SK-N-SH (cell line): Measurements from ENCODE around the gene SMAP1. TPM values are rescaled to one million over a fixed set of nuclear protein-coding genes. Genes with fewer than 3 reads are reported as not detected.

Experiments used
- CTCF ChIA-PET: fragments of 300-600, 350-600 bp; formaldehyde crosslinking; extraction: SDS; loops from one replicate; lab custom pipeline; 2021; lab: Yijun Ruan, JAX
- POLR2A ChIA-PET: fragments of 350-600 bp; sonication (Branson Sonifier 250); formaldehyde crosslinking; extraction: SDS; loops from one replicate; lab custom pipeline; 2020; ENCODE audit warnings: antibody characterized with exemption, inconsistent platforms; lab: Yijun Ruan, JAX
- DNase-seq: peaks from one replicate; pipeline ENCODE4 v3.0.0; 2012
- H2AFZ ChIP-seq: fragments of 200-600 bp; sonication (generic); 2 replicates; pipeline ENCODE4 v1.8.1; 2016; ENCODE audit warnings: antibody characterized with exemption, mild to moderate bottlenecking, low read depth
- H3F3A ChIP-seq: fragments of 200-600 bp; sonication (generic); replicated peaks from 2 replicates; pipeline ENCODE3; 2016; ENCODE audit warnings: antibody characterized with exemption, mild to moderate bottlenecking; ENCODE audit not compliant: insufficient read depth
- H3K27ac ChIP-seq, 2 experiments: fragments of 200-500 bp in 1 of 2; fragments of 200-600 bp in 1 of 2; sonication (Bioruptor generic) in 1 of 2; sonication (generic), shearing (Covaris generic) in 1 of 2; 2 replicates each; pipeline versions ENCODE4 v1.5.1 to v1.6.1; 2014 to 2016; ENCODE audit warnings: low read depth in 2 of 2, inconsistent platforms in 1 of 2, low read length in 1 of 2, mild to moderate bottlenecking in 1 of 2, mixed read lengths in 1 of 2
- H3K27me3 ChIP-seq: fragments of 200-600 bp; sonication (generic), shearing (Covaris generic); 2 replicates; pipeline ENCODE4 v1.6.1; 2016; ENCODE audit warnings: mixed run types; ENCODE audit not compliant: insufficient read depth
- H3K36me3 ChIP-seq, 2 experiments: fragments of 200-500 bp in 1 of 2; fragments of 200-600 bp in 1 of 2; sonication (Bioruptor generic) in 1 of 2; sonication (generic) in 1 of 2; replicated peaks in 1 of 2; 2 replicates each; pipeline versions ENCODE3 to v1.5.1; 2014 to 2016; ENCODE audit warnings: low read length in 1 of 2, mild to moderate bottlenecking in 1 of 2; ENCODE audit not compliant: insufficient read depth in 2 of 2, control insufficient read depth in 1 of 2
- H3K4me1 ChIP-seq, 2 experiments: fragments of 200-500 bp in 1 of 2; fragments of 200-600 bp in 1 of 2; sonication (Bioruptor generic) in 1 of 2; sonication (generic), shearing (Covaris generic) in 1 of 2; 2 replicates each; pipeline versions ENCODE4 v1.5.1 to v1.6.1; 2014 to 2016; ENCODE audit warnings: low read depth in 1 of 2, low read length in 1 of 2, mixed run types in 1 of 2; ENCODE audit not compliant: insufficient read depth in 2 of 2, control insufficient read depth in 1 of 2
- H3K4me2 ChIP-seq: fragments of 200-600 bp; sonication (generic), shearing (Covaris generic); 2 replicates; pipeline ENCODE4 v1.6.1; 2017; ENCODE audit warnings: mixed run types
- H3K4me3 ChIP-seq, 2 experiments: fragments of 200-500 bp in 1 of 2; fragments of 200-600 bp in 1 of 2; sonication (Bioruptor generic) in 1 of 2; sonication (generic), shearing (Covaris generic) in 1 of 2; 2 replicates each; pipeline versions ENCODE4 v1.5.1 to v1.8.1; 2014 to 2016; ENCODE audit warnings: low read depth in 2 of 2, inconsistent platforms in 1 of 2, low read length in 1 of 2, mild to moderate bottlenecking in 1 of 2, mixed read lengths in 1 of 2, moderate library complexity in 1 of 2
- H3K79me2 ChIP-seq: fragments of 200-600 bp; sonication (generic); 2 replicates; pipeline ENCODE4 v1.8.1; 2017; ENCODE audit warnings: mild to moderate bottlenecking; ENCODE audit not compliant: insufficient read depth
- H3K9ac ChIP-seq: fragments of 200-600 bp; sonication (generic); 2 replicates; pipeline ENCODE4 v1.6.1; 2017; ENCODE audit warnings: mixed run types
- H3K9me2 ChIP-seq: fragments of 200-600 bp; sonication (generic); 2 replicates; pipeline ENCODE4 v1.6.1; 2017; ENCODE audit warnings: mixed run types
- H3K9me3 ChIP-seq: fragments of 200-600 bp; sonication (generic); 2 replicates; pipeline ENCODE4 v1.6.1; 2017; ENCODE audit warnings: mixed run types, mild to moderate bottlenecking, moderate library complexity
- H4K20me1 ChIP-seq: fragments of 200-600 bp; sonication (generic); 2 replicates; pipeline ENCODE4 v1.6.1; 2017; ENCODE audit warnings: mild to moderate bottlenecking, mixed run types; ENCODE audit not compliant: insufficient read depth
- CHD2 ChIP-seq: fragments of 150-350 bp; IDR thresholded peaks from 2 replicates; pipeline ENCODE4 v1.6.1; 2018; ENCODE audit warnings: low read length; ENCODE audit not compliant: partially characterized antibody
- ELF1 ChIP-seq: IDR thresholded peaks from 2 replicates; pipeline ENCODE4 v1.4.0; 2012
- FOSL2 ChIP-seq: IDR thresholded peaks from 2 replicates; pipeline ENCODE4 v1.4.0; 2012; ENCODE audit warnings: low read depth, mild to moderate bottlenecking, moderate library complexity, borderline replicate concordance
- FOXJ3 ChIP-seq: sonication (generic); formaldehyde crosslinking; IDR thresholded peaks from 2 replicates; pipeline ENCODE4 v1.5.1; 2020; ENCODE audit warnings: mild to moderate bottlenecking, missing genetic modification reagents
- GABPA ChIP-seq: IDR thresholded peaks from 2 replicates; pipeline ENCODE4 v1.4.0; 2012; ENCODE audit warnings: low read depth, mild to moderate bottlenecking
- GATA2 ChIP-seq: sonication (generic); formaldehyde crosslinking; IDR thresholded peaks from 2 replicates; pipeline ENCODE4 v1.5.0; 2020; ENCODE audit warnings: mild to moderate bottlenecking, missing genetic modification reagents
- MXI1 ChIP-seq: IDR thresholded peaks from 2 replicates; pipeline ENCODE4 v1.6.1; 2012; ENCODE audit warnings: mild to moderate bottlenecking, low read depth, low read length, improper control_type of control experiment
- NRF1 ChIP-seq: IDR thresholded peaks from 2 replicates; pipeline ENCODE4 v1.6.1; 2012; ENCODE audit warnings: low read depth, mild to moderate bottlenecking, low read length
- RFX5 ChIP-seq: IDR thresholded peaks from 2 replicates; pipeline ENCODE4 v1.6.1; 2012; ENCODE audit warnings: mild to moderate bottlenecking, improper control_type of control experiment, low read length
- TCF12 ChIP-seq: IDR thresholded peaks from 2 replicates; pipeline ENCODE4 v1.4.0; 2012
- TEAD4 ChIP-seq: IDR thresholded peaks from 2 replicates; pipeline ENCODE4 v1.4.0; 2012; ENCODE audit warnings: mild to moderate bottlenecking, borderline replicate concordance; ENCODE audit not compliant: insufficient read depth
- YY1 ChIP-seq: IDR thresholded peaks from 2 replicates; pipeline ENCODE4 v1.4.0; 2012; ENCODE audit warnings: low read depth, mild to moderate bottlenecking
- WGBS: methylation state at CpG from one replicate; pipeline ENCODE4 v1.1.6; 2017; ENCODE audit warnings: low lambda C conversion rate; 5-methylcytosine and 5-hydroxymethylcytosine counted together
- polyA plus RNA-seq, 3 experiments: library from polyadenylated mRNA; depleted of rRNA; stranded (reverse); fragments of >200 nt; gene quantifications; 2 replicates each; pipeline ENCODE4 v1.2.3, GENCODE V29; 2012
- TF ChIP-seq, protein P1 (sequence below): IDR thresholded peaks from 2 replicates; pipeline ENCODE4 v1.6.1; 2012; ENCODE audit warnings: mild to moderate bottlenecking, low read depth, low read length, moderate library complexity

SMAP1 gene
- polyA plus RNA-seq, 1 of the 3 experiments (the other 2 are of a cell fraction), result 12.6 TPM

DNA sequence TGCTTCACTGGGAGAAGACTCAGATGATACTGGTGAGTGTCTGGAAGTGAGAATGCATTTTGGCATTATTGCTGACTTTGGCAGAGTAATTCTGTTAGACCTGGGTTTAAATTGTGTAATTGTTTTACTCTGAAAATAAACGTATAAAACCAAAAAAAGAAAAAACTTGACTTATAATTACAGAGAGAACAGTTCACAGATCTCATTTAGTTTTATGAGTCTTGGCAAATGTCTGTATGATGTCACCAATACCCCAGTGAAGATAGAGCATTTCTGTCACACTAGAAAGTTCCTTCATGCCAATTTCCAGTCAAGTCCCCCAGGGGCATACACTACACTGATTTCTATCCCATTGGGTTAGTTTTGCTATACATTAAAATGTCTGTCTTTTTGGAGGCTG is 67.3 kb downstream of the SMAP1 start:
- no peaks in the 10 kb centered on the region for H3K9me2 ChIP-seq
- WGBS, result 43% methylated on average over 1 of the region's 1 CpG
- ChIA-PET CTCF (no interaction called here), POLR2A (no interaction called here)
- H3K36me3 ChIP-seq, result peaks cover 0 to 5% of the 10 kb centered on the region in 2 experiments
- no peaks in the 10 kb centered on the region for H3K4me1 ChIP-seq
- H3K27me3 ChIP-seq, result no peaks in the 10 kb centered on the region
- H2AFZ ChIP-seq, result no peak overlapping the region
- H3F3A ChIP-seq, result peaks cover 6% of the 10 kb centered on the region
- no peak for DNase-seq
- 0 out of 2 replicates have a peak, but pooled peaks cover 10% of the 10 kb centered on the region for H3K79me2 ChIP-seq
- H3K27ac ChIP-seq, result no peak overlapping the region
- H3K9ac ChIP-seq, result no peak overlapping the region
- no peak overlapping the region for H3K4me3 ChIP-seq
- no peaks in the 10 kb centered on the region for H4K20me1 ChIP-seq
- 0 out of 2 replicates have a peak, but pooled peaks cover 5% of the 10 kb centered on the region for H3K9me3 ChIP-seq
- TF ChIP-seq FOSL2 (no peak), ELF1 (no peak), MXI1 (no peak), TEAD4 (no peak), RFX5 (no peak), NRF1 (no peak), CHD2 (no peak), FOXJ3 (CRISPR knock-in tag) (no peak), TCF12 (no peak), GATA2 (no peak)
- TF ChIP-seq, protein P1, sequence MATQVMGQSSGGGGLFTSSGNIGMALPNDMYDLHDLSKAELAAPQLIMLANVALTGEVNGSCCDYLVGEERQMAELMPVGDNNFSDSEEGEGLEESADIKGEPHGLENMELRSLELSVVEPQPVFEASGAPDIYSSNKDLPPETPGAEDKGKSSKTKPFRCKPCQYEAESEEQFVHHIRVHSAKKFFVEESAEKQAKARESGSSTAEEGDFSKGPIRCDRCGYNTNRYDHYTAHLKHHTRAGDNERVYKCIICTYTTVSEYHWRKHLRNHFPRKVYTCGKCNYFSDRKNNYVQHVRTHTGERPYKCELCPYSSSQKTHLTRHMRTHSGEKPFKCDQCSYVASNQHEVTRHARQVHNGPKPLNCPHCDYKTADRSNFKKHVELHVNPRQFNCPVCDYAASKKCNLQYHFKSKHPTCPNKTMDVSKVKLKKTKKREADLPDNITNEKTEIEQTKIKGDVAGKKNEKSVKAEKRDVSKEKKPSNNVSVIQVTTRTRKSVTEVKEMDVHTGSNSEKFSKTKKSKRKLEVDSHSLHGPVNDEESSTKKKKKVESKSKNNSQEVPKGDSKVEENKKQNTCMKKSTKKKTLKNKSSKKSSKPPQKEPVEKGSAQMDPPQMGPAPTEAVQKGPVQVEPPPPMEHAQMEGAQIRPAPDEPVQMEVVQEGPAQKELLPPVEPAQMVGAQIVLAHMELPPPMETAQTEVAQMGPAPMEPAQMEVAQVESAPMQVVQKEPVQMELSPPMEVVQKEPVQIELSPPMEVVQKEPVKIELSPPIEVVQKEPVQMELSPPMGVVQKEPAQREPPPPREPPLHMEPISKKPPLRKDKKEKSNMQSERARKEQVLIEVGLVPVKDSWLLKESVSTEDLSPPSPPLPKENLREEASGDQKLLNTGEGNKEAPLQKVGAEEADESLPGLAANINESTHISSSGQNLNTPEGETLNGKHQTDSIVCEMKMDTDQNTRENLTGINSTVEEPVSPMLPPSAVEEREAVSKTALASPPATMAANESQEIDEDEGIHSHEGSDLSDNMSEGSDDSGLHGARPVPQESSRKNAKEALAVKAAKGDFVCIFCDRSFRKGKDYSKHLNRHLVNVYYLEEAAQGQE, result no peak
- H3K4me2 ChIP-seq, result no peak overlapping the region

DNA sequence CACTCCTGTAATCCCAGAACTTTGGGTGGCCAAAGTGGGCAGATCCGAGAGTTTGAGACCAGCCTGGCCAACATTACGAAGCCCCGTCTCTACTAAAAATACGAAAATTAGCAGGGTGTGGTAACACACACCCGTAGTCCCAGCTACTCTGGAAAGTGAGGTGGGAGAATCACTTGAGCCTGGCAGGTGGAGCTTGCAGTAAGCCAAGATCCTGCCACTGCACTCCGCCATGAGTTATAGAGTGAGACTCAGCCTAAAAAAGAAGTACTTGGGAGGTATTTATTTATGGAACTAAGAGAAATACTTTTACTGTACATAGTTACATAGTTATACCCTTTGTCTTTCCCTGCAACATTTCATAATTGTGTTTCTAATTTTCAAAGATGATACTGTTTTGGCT is 67.8 kb downstream of the SMAP1 start:
- no peaks in the 10 kb centered on the region for H4K20me1 ChIP-seq
- no peak overlapping the region for H3K9ac ChIP-seq
- no peak overlapping the region for H3K4me2 ChIP-seq
- no peaks in the 10 kb centered on the region for H3K27me3 ChIP-seq
- TF ChIP-seq GABPA (no peak), FOXJ3 (CRISPR knock-in tag) (no peak), YY1 (no peak)
- TF ChIP-seq, protein P1, result no peak
- TF ChIP-seq, all 33 proteins: peak for 0
- ChIA-PET POLR2A (no interaction called here), CTCF (interaction anchor here (1.1 to 1.2 kb wide), 2 partner anchors 149 to 277 kb away, joined by 3 to 4 read pairs; no protein-coding TSS in a partner anchor)
- peaks cover 0 to 5% of the 10 kb centered on the region in 2 experiments for H3K36me3 ChIP-seq
- DNase-seq, result no peak
- no peak overlapping the region for H2AFZ ChIP-seq
- no peak overlapping the region for H3K27ac ChIP-seq
- H3F3A ChIP-seq, result peaks cover 6% of the 10 kb centered on the region
- H3K79me2 ChIP-seq, result 0 out of 2 replicates have a peak, but pooled peaks cover 5% of the 10 kb centered on the region
- H3K9me3 ChIP-seq, result 0 out of 2 replicates have a peak, but pooled peaks cover 5% of the 10 kb centered on the region
- no peak overlapping the region for H3K4me3 ChIP-seq
- H3K9me2 ChIP-seq, result no peaks in the 10 kb centered on the region
- 97% methylated on average over 6 of the region's 6 CpGs for WGBS
- no peaks in the 10 kb centered on the region for H3K4me1 ChIP-seq
